Endodermal cell (in vitro differentiated cells): ENCODE measurements around the gene MIF4GD. TPM values are rescaled to one million over a fixed set of nuclear protein-coding genes. Genes with fewer than 3 reads are reported as not detected.
"Not testable (repeated sequence)": the region's sequence is repeated elsewhere in the genome, so short reads cannot be mapped to it uniquely, and the experiment has no call there.

Source experiments
- DNase-seq: peaks from one replicate; pipeline ENCODE4 v3.0.0-alpha.2; 2017
- H3K27ac ChIP-seq: 2 replicates; pipeline ENCODE4 v1.5.1; 2013; ENCODE audit warnings: mild to moderate bottlenecking, low read depth, low read length, moderate library complexity
- H3K27me3 ChIP-seq: 2 replicates; pipeline ENCODE4 v1.6.1; 2013; ENCODE audit warnings: mild to moderate bottlenecking, low read length, moderate library complexity; ENCODE audit not compliant: insufficient read depth, control insufficient read depth, poor library complexity, severe bottlenecking
- H3K36me3 ChIP-seq: 2 replicates; pipeline ENCODE4 v1.7.0; 2013; ENCODE audit warnings: mild to moderate bottlenecking, low read length, moderate library complexity; ENCODE audit not compliant: control insufficient read depth, insufficient read depth
- H3K4me1 ChIP-seq: one replicate; pipeline ENCODE4 v1.7.0; 2013; ENCODE audit warnings: low read length; ENCODE audit not compliant: control insufficient read depth, insufficient read depth
- H3K4me3 ChIP-seq: 2 replicates; pipeline ENCODE4 v1.5.1; 2013; ENCODE audit warnings: mild to moderate bottlenecking, low read length, moderate library complexity
- H3K9ac ChIP-seq: 2 replicates; pipeline ENCODE4 v1.6.1; 2013; ENCODE audit warnings: mild to moderate bottlenecking, low read length, moderate library complexity; ENCODE audit not compliant: poor library complexity, severe bottlenecking; ENCODE audit errors: extremely low read depth
- H3K9me3 ChIP-seq: 2 replicates; pipeline ENCODE4 v1.6.1; 2013; ENCODE audit warnings: mild to moderate bottlenecking, low read length, moderate library complexity; ENCODE audit not compliant: control insufficient read depth
- H3K27ac Mint-ChIP-seq: 2 replicates; pipeline ENCODE4 v1.8.0; 2020; ENCODE audit warnings: mixed read lengths
- H3K27me3 Mint-ChIP-seq: 2 replicates; pipeline ENCODE4 v1.8.0; 2021; ENCODE audit warnings: mild to moderate bottlenecking, mixed read lengths; ENCODE audit not compliant: insufficient read depth
- H3K36me3 Mint-ChIP-seq: 2 replicates; pipeline ENCODE4 v1.8.0; 2020; ENCODE audit warnings: low read depth, mixed read lengths
- H3K4me1 Mint-ChIP-seq: 2 replicates; pipeline ENCODE4 v1.8.0; 2020; ENCODE audit warnings: mixed read lengths
- H3K4me3 Mint-ChIP-seq: 2 replicates; pipeline ENCODE4 v1.8.0; 2020; ENCODE audit warnings: mild to moderate bottlenecking, moderate library complexity, mixed read lengths
- H3K9me3 Mint-ChIP-seq: 2 replicates; pipeline ENCODE4 v1.8.0; 2020; ENCODE audit warnings: mild to moderate bottlenecking, mixed read lengths
- WGBS, 2 experiments: methylation state at CpG; one replicate each; pipeline versions ENCODE4 v1.1.5 to v1.1.7; 2013; ENCODE audit warnings: missing lambda C conversion rate in 2 of 2, mixed read lengths in 1 of 2; ENCODE audit not compliant: insufficient coverage in 1 of 2, insufficient read length in 1 of 2; 5-methylcytosine and 5-hydroxymethylcytosine counted together
- total RNA-seq, 2 donors: library from RNA; stranded (reverse); fragmentation: NEBNext Ultra II Directional in 1 of 2; extraction: Animal tissue kit (Norgen Biotek cat#: 25700) in 1 of 2; gene quantifications; 2 replicates in 1 of 2; 3 replicates in 1 of 2; pipeline ENCODE4 v1.2.1, GENCODE V29; 2021
- TF ChIP-seq, protein P1 (sequence below): fragments of 200-600 bp; sonication (generic); conservative IDR thresholded peaks from 2 replicates; pipeline ENCODE4 v1.5.0; 2021; ENCODE audit warnings: antibody characterized with exemption, mild to moderate bottlenecking

MIF4GD gene
- total RNA-seq, 2 donors from 2014 or later, result 17.9 to 28.6 TPM

GRCh38 chr17:75288359-75288758 is 17.3 kb upstream of the MIF4GD start:
- H3K9me3 ChIP-seq, result no peaks in the 10 kb centered on the region
- peaks cover 10% of the 10 kb centered on the region for H3K36me3 Mint-ChIP-seq
- no peak overlapping the region for H3K27ac Mint-ChIP-seq
- H3K4me3 ChIP-seq, result peak overlapping the region; percentile 92
- H3K4me1 ChIP-seq, result no peaks in the 10 kb centered on the region
- H3K27ac ChIP-seq, result no peak overlapping the region
- H3K27me3 Mint-ChIP-seq, result peaks cover 1% of the 10 kb centered on the region
- no peaks in the 10 kb centered on the region for H3K27me3 ChIP-seq
- H3K36me3 ChIP-seq, result peaks cover 6% of the 10 kb centered on the region
- peak overlapping the region; percentile 83 for H3K4me3 Mint-ChIP-seq
- no peaks in the 10 kb centered on the region for H3K4me1 Mint-ChIP-seq
- no peaks in the 10 kb centered on the region for H3K9me3 Mint-ChIP-seq
- TF ChIP-seq, protein P1, sequence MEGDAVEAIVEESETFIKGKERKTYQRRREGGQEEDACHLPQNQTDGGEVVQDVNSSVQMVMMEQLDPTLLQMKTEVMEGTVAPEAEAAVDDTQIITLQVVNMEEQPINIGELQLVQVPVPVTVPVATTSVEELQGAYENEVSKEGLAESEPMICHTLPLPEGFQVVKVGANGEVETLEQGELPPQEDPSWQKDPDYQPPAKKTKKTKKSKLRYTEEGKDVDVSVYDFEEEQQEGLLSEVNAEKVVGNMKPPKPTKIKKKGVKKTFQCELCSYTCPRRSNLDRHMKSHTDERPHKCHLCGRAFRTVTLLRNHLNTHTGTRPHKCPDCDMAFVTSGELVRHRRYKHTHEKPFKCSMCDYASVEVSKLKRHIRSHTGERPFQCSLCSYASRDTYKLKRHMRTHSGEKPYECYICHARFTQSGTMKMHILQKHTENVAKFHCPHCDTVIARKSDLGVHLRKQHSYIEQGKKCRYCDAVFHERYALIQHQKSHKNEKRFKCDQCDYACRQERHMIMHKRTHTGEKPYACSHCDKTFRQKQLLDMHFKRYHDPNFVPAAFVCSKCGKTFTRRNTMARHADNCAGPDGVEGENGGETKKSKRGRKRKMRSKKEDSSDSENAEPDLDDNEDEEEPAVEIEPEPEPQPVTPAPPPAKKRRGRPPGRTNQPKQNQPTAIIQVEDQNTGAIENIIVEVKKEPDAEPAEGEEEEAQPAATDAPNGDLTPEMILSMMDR, result no peak
- 50% methylated on average over 1 of the region's 2 CpGs; no CpG with 5 or more reads in 1 of the 2 experiments for WGBS, 2 experiments
- DNase-seq, result no peak
- peak overlapping the region; percentile 36 for H3K9ac ChIP-seq

- Histone ChIP-seq H3K4me3 (no peak overlapping the region), H3K9me3 (no peaks in the 10 kb centered on the region), H3K27me3 (no peaks in the 10 kb centered on the region), H3K36me3 (peaks cover 6% of the 10 kb centered on the region), H3K4me1 (no peaks in the 10 kb centered on the region), H3K9ac (no peak overlapping the region), H3K27ac (no peak overlapping the region)
- DNase-seq, result no peak
- H3K27me3 Mint-ChIP-seq, result peaks cover 1% of the 10 kb centered on the region
- no peaks in the 10 kb centered on the region for H3K9me3 Mint-ChIP-seq
- no peaks in the 10 kb centered on the region for H3K4me1 Mint-ChIP-seq
- TF ChIP-seq, protein P1, result no peak
- H3K4me3 Mint-ChIP-seq, result no peak overlapping the region
- no peak overlapping the region for H3K27ac Mint-ChIP-seq
- 96 to 97% methylated on average over 9 of the region's 9 CpGs for WGBS, 2 experiments
- peaks cover 12% of the 10 kb centered on the region for H3K36me3 Mint-ChIP-seq
Measured at GRCh38 chr17:75287221-75287620, 16.2 kb upstream of the MIF4GD start.

DNA sequence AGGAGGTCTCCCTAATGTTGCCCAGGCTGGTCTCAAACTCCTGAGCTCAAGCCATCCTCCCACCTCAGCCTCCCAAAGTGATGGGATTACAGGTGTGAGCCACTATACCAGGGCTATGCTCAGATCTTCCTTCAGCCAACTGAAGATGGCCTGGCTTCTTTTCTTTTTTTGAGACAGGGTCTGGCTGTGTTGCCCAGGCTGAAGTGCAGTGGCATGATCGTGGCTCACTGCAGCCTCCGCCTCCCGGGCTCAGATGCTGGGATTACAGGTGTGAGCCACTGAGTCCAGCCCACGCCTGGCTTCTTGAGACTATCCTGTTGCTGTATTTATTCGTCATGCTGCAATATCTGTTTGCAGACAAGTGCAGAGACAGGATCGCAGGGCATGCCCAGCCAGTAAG is 14.1 kb upstream of the MIF4GD start:
- Mint-ChIP-seq H3K4me1 (no peaks in the 10 kb centered on the region), H3K36me3 (peaks cover 18% of the 10 kb centered on the region), H3K4me3 (no peak overlapping the region), H3K27me3 (no peaks in the 10 kb centered on the region), H3K9me3 (no peaks in the 10 kb centered on the region), H3K27ac (no peak overlapping the region)
- Histone ChIP-seq H3K27me3 (no peaks in the 10 kb centered on the region), H3K27ac (no peak overlapping the region), H3K4me3 (no peak overlapping the region), H3K36me3 (peaks cover 6% of the 10 kb centered on the region), H3K9me3 (no peaks in the 10 kb centered on the region), H3K4me1 (no peaks in the 10 kb centered on the region), H3K9ac (no peak overlapping the region)
- WGBS, 2 experiments, result 91 to 94% methylated on average over 6 of the region's 6 CpGs
- TF ChIP-seq, protein P1, result no peak
- DNase-seq, result no peak

GRCh38 chr17:75280189-75280588 is 9.2 kb upstream of the MIF4GD start:
- not testable (repeated sequence) for H3K9me3 Mint-ChIP-seq, H3K27ac Mint-ChIP-seq, H3K4me3 Mint-ChIP-seq, H3K4me1 ChIP-seq, H3K36me3 ChIP-seq, H3K27me3 ChIP-seq, H3K9ac ChIP-seq, H3K27ac ChIP-seq, H3K27me3 Mint-ChIP-seq, H3K4me3 ChIP-seq, H3K4me1 Mint-ChIP-seq, H3K9me3 ChIP-seq, DNase-seq
- WGBS, 2 experiments, result 92 to 100% methylated on average over 1 to 4 of the region's 4 CpGs
- H3K36me3 Mint-ChIP-seq, result peaks cover 14% of the 10 kb centered on the region
